Measurements from ENCODE around the gene FAM171A1. TPM values are rescaled to one million over a fixed set of nuclear protein-coding genes. Genes with fewer than 3 reads are reported as not detected.

Gene FAM171A1
- total RNA-seq, 1 experiment from 2014 or later = 1.0 TPM

GRCh38 chr10:15347150-15347549 lies 23.9 kb downstream of the FAM171A1 start:
- H3K36me3 Mint-ChIP-seq (ENCODE audit: insufficient read depth, unreplicated experiment) = peaks cover 7% of the 10 kb centered on the region
- intact Hi-C loops (cut with micrococcal nuclease; ENCODE audit: unreplicated experiment) = no loop called here
- peaks cover 15% of the 10 kb centered on the region for H3K4me1 Mint-ChIP-seq (ENCODE audit: low read depth, unreplicated experiment)
- no peaks in the 10 kb centered on the region for H3K9me3 Mint-ChIP-seq (ENCODE audit: low read depth, unreplicated experiment)
- no peak overlapping the region for H3K27ac Mint-ChIP-seq (ENCODE audit: unreplicated experiment)
- H3K4me3 Mint-ChIP-seq (ENCODE audit: low read depth, unreplicated experiment) = no peak overlapping the region
- no TSS peak for BruUV-seq (replicated peaks)
- H3K27me3 Mint-ChIP-seq (ENCODE audit: unreplicated experiment) = peaks cover 86% of the 10 kb centered on the region
- no peak for DNase-seq
- TF ChIP-seq CTCF (IDR thresholded peaks at IDR 0.05; ENCODE audit: unreplicated experiment) = no peak
- CTCF ChIA-PET = no interaction called here

- Mint-ChIP-seq H3K36me3 (ENCODE audit: insufficient read depth, unreplicated experiment) (peaks cover 7% of the 10 kb centered on the region), H3K27me3 (ENCODE audit: unreplicated experiment) (peaks cover 86% of the 10 kb centered on the region), H3K4me3 (ENCODE audit: low read depth, unreplicated experiment) (no peak overlapping the region), H3K9me3 (ENCODE audit: low read depth, unreplicated experiment) (no peaks in the 10 kb centered on the region), H3K27ac (ENCODE audit: unreplicated experiment) (no peak overlapping the region), H3K4me1 (ENCODE audit: low read depth, unreplicated experiment) (peaks cover 15% of the 10 kb centered on the region)
- CTCF ChIA-PET = interaction anchor here (1.5 kb wide), 1 partner anchor 32 kb away, joined by 3 read pairs; no protein-coding TSS in a partner anchor
- BruUV-seq (replicated peaks) = no TSS peak
- TF ChIP-seq CTCF (IDR thresholded peaks at IDR 0.05; ENCODE audit: unreplicated experiment) = no peak
- intact Hi-C loops (cut with micrococcal nuclease; ENCODE audit: unreplicated experiment) = no loop called here
- DNase-seq = no peak
These were observed 24.5 kb downstream of the FAM171A1 start for GRCh38 chr10:15346440-15347141.

GRCh38 chr10:15345450-15345849 lies 25.6 kb downstream of the FAM171A1 start:
- intact Hi-C loops (cut with micrococcal nuclease; ENCODE audit: unreplicated experiment) = no loop called here
- peaks cover 7% of the 10 kb centered on the region for H3K36me3 Mint-ChIP-seq (ENCODE audit: insufficient read depth, unreplicated experiment)
- H3K4me1 Mint-ChIP-seq (ENCODE audit: low read depth, unreplicated experiment) = peaks cover 15% of the 10 kb centered on the region
- CTCF ChIA-PET = interaction anchor here (0.6 to 1.5 kb wide), 2 partner anchors 25 to 30 kb away, joined by 3 to 4 read pairs; no protein-coding TSS in a partner anchor
- H3K27me3 Mint-ChIP-seq (ENCODE audit: unreplicated experiment) = peaks cover 86% of the 10 kb centered on the region
- no TSS peak for BruUV-seq (replicated peaks)
- H3K9me3 Mint-ChIP-seq (ENCODE audit: low read depth, unreplicated experiment) = no peaks in the 10 kb centered on the region
- no peak overlapping the region for H3K4me3 Mint-ChIP-seq (ENCODE audit: low read depth, unreplicated experiment)
- DNase-seq = no peak
- no peak for TF ChIP-seq CTCF (IDR thresholded peaks at IDR 0.05; ENCODE audit: unreplicated experiment)
- peak overlapping the region; percentile 66 for H3K27ac Mint-ChIP-seq (ENCODE audit: unreplicated experiment)

- intact Hi-C loops (cut with micrococcal nuclease; ENCODE audit: unreplicated experiment) = no loop called here
- Mint-ChIP-seq H3K27me3 (ENCODE audit: unreplicated experiment) (peaks cover 86% of the 10 kb centered on the region), H3K27ac (ENCODE audit: unreplicated experiment) (peak overlapping the region; percentile 66), H3K36me3 (ENCODE audit: insufficient read depth, unreplicated experiment) (peaks cover 7% of the 10 kb centered on the region), H3K4me1 (ENCODE audit: low read depth, unreplicated experiment) (peaks cover 15% of the 10 kb centered on the region), H3K9me3 (ENCODE audit: low read depth, unreplicated experiment) (no peaks in the 10 kb centered on the region), H3K4me3 (ENCODE audit: low read depth, unreplicated experiment) (peak overlapping the region; percentile 18)
- no TSS peak for BruUV-seq (replicated peaks)
- no peak for TF ChIP-seq CTCF (IDR thresholded peaks at IDR 0.05; ENCODE audit: unreplicated experiment)
- CTCF ChIA-PET = interaction anchor here (0.6 kb wide), 1 partner anchor 114 kb away, joined by 6 read pairs; no protein-coding TSS in a partner anchor
- DNase-seq = peak; percentile 57
These were observed 26.2 kb downstream of the FAM171A1 start for GRCh38 chr10:15344876-15345285.

All from Calu3 (cell line).